ENCODE measurements around the gene RTN4RL1. TPM values are rescaled to one million over a fixed set of nuclear protein-coding genes. Genes with fewer than 3 reads are reported as not detected.

Gene RTN4RL1
- total RNA-seq, 6 experiments from 2014 or later, result 0.54 to 2.6 (median 1.4) TPM

DNA sequence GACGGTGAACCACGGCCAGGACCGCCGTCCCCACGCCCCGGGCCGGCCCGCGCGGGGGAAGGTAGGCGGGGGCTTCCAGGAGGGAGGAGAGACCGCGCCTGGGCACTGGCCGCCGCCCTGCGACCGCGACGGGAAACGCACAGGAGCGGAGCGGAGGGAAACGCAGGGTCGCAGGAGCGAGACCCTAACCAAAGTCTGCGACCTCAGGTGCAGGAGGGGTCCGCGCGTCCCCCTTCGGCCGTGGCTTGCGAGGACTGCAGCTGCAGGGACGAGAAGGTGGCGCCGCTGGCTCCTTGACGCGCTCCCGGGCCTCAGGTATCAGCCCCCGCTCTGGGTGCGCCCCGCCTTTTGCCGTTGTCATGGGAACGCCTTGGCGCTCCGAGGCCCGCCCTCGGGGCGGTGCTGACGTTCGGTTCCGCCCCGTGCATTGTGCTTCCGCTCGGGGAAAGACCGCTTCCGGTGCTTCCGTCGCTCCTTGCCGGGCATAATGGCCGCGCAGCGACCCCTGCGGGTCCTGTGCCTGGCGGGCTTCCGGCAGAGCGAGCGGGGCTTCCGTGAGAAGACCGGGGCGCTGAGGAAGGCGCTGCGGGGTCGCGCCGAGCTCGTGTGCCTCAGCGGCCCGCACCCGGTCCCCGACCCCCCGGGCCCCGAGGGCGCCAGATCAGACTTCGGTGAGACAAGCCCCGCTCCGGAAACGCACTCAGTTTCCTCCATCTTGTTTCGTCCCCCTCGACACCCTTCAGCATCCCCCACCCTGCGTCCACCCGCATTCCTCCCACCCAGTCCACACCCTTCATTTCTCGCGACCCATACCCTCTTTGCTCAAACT, 16.6 kb upstream of the RTN4RL1 start, which contains the start of gene OVCA2:
Gene OVCA2 (plus strand): TSS at position 462 of the 829 bp plus-strand sequence. CDS start 26 bp downstream, at position 488.
- no peaks in the 10 kb centered on the region for H3K9me3 ChIP-seq
- DNase-seq, result peak; percentile 96 to 97 (median 97)
- 0% methylated on average over 17 of the region's 93 CpGs for whole genome bisulfite sequencing (ENCODE audit: insufficient coverage, low coverage, low lambda C conversion rate, missing lambda C conversion rate)
- H3K27me3 ChIP-seq, result no peaks in the 10 kb centered on the region
- intact Hi-C loops (cut with DNase I), result loop anchor here (5.0 kb wide), 1 partner anchor 134 kb away; no protein-coding TSS in a partner anchor
- H3K27ac ChIP-seq, result peak within 1 kb of the TSS; percentile 57 to 83 (median 77)
- peaks cover 0 to 13% (median 0%) of the 10 kb centered on the region in 4 donors for H3K4me1 ChIP-seq
- H3K4me3 ChIP-seq, result peak within 1 kb of the TSS; percentile 64 to 98 (median 88)
- TF ChIP-seq, protein P1, sequence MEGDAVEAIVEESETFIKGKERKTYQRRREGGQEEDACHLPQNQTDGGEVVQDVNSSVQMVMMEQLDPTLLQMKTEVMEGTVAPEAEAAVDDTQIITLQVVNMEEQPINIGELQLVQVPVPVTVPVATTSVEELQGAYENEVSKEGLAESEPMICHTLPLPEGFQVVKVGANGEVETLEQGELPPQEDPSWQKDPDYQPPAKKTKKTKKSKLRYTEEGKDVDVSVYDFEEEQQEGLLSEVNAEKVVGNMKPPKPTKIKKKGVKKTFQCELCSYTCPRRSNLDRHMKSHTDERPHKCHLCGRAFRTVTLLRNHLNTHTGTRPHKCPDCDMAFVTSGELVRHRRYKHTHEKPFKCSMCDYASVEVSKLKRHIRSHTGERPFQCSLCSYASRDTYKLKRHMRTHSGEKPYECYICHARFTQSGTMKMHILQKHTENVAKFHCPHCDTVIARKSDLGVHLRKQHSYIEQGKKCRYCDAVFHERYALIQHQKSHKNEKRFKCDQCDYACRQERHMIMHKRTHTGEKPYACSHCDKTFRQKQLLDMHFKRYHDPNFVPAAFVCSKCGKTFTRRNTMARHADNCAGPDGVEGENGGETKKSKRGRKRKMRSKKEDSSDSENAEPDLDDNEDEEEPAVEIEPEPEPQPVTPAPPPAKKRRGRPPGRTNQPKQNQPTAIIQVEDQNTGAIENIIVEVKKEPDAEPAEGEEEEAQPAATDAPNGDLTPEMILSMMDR (IDR thresholded peaks at IDR 0.05), result peak; percentile 33 to 53 (median 42)
- peak; percentile 71 for TF ChIP-seq POLR2A (IDR thresholded peaks at IDR 0.05)
- peaks cover 0 to 6% (median 3%) of the 10 kb centered on the region in 4 donors for H3K36me3 ChIP-seq
- peak; percentile 93 to 98 (median 95) for ATAC-seq

DNA sequence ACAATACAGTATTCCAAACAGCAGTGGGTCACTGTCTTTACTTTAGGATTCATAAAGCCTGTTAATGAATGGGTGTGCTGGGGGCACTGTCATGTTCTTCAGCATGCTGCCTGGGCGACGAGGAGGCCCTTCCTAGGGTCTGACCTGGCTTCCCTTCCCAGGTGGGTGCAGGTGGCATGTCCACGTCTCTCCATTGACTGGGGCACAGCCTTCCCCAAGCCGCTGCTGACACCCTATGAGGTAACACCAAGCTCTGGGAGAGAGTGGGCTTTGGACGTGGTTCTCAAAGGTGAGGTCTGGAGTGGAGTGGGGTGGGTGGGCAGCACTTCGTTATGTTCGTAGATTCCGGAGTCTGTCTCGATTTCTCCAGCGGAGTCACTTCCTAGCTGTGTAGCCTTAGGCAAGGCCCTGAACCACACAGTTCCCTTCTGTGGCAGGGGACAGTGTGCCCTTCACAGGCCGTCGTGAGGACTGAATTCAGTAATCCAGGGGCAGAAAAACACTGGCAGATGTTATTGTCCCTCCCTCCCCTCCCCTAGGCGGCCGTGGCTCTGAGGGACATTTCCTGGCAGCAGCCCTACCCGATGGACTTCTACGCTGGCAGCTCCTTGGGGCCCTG, 15.9 kb upstream of the RTN4RL1 start:
- DNase-seq (no peak), ATAC-seq (no peak)
- peak overlapping the region in 2 of 3 donors; percentile 77 to 83 for H3K27ac ChIP-seq
- no peaks in the 10 kb centered on the region for H3K9me3 ChIP-seq
- H3K27me3 ChIP-seq, result no peaks in the 10 kb centered on the region
- intact Hi-C loops (cut with DNase I), result loop anchor here (5.0 kb wide), 1 partner anchor 134 kb away; no protein-coding TSS in a partner anchor
- peaks cover 0 to 13% (median 0%) of the 10 kb centered on the region in 4 donors for H3K4me1 ChIP-seq
- no peak for TF ChIP-seq POLR2A (IDR thresholded peaks at IDR 0.05)
- TF ChIP-seq, protein P1 (IDR thresholded peaks at IDR 0.05), result no peak
- WGBS (ENCODE audit: insufficient coverage, low coverage, low lambda C conversion rate, missing lambda C conversion rate), result 33% methylated on average over 6 of the region's 16 CpGs
- peaks cover 0 to 12% (median 5%) of the 10 kb centered on the region in 4 donors for H3K36me3 ChIP-seq
- peak overlapping the region; percentile 64 to 98 (median 88) for H3K4me3 ChIP-seq

DNA sequence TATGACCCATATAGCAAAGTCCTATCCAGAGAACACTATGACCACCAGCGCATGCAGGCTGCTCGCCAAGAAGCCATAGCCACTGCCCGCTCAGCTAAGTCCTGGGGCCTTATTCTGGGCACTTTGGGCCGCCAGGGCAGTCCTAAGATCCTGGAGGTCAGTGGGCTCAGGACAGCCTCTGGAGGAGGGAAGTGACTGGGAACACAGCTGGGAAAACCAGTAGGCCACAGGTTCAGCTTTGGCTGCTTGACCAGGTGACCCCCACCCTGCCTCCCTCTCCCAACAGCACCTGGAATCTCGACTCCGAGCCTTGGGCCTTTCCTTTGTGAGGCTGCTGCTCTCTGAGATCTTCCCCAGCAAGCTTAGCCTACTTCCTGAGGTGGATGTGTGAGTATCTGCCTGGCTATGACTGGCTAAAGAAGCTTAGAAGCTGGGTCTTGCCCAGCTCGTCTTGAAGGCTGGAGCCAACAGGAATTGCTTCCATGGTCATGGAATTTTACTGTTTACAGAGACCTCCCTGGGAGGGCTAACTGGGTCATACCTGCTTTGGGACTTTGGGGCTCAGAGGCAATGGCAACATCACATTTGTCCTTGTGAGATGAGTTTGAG, 15.2 kb upstream of the RTN4RL1 start:
- Histone ChIP-seq H3K4me3 (no peak overlapping the region), H3K36me3 (peaks cover 0 to 15% (median 7%) of the 10 kb centered on the region in 4 donors), H3K27ac (no peak overlapping the region), H3K4me1 (peaks cover 0 to 13% (median 0%) of the 10 kb centered on the region in 4 donors), H3K27me3 (no peaks in the 10 kb centered on the region), H3K9me3 (no peaks in the 10 kb centered on the region)
- ATAC-seq (no peak), DNase-seq (no peak)
- intact Hi-C loops (cut with DNase I), result loop anchor here (5.0 kb wide), 1 partner anchor 133 kb away; no protein-coding TSS in a partner anchor
- no peak for TF ChIP-seq POLR2A (IDR thresholded peaks at IDR 0.05)
- TF ChIP-seq, protein P1 (IDR thresholded peaks at IDR 0.05), result no peak
- WGBS (ENCODE audit: insufficient coverage, low coverage, low lambda C conversion rate, missing lambda C conversion rate), result 100% methylated on average over 2 of the region's 7 CpGs

DNA sequence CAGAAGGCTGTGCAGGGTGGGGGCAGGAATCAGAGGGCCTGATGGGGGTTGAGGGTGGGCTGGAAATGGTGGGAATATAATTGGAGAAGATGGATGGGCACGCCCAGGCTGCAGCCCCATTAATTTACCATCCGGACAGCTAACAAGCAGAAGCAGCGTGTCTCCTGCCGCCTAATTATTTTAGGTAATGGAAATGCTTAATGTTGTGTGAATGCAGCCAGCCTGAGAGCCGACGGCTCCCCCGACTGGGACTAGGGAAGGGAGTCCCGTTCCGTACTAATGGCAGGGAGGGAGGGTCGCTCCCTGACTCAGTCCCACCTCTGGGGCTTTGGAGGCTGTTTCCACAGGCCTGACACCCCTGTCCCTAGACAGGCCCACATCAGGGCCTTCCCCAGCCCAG, 12.0 kb upstream of the RTN4RL1 start:
- Histone ChIP-seq H3K4me1 (peaks cover 0 to 6% (median 0%) of the 10 kb centered on the region in 4 donors), H3K9me3 (no peaks in the 10 kb centered on the region), H3K27ac (no peak overlapping the region), H3K27me3 (no peaks in the 10 kb centered on the region), H3K4me3 (no peak overlapping the region), H3K36me3 (peaks cover 0 to 15% (median 7%) of the 10 kb centered on the region in 4 donors)
- intact Hi-C loops (cut with DNase I), result no loop called here
- WGBS (ENCODE audit: insufficient coverage, low coverage, low lambda C conversion rate, missing lambda C conversion rate), result 91% methylated on average over 4 of the region's 10 CpGs
- ATAC-seq (no peak), DNase-seq (no peak)
- TF ChIP-seq POLR2A (IDR thresholded peaks at IDR 0.05), result no peak
- TF ChIP-seq, protein P1 (IDR thresholded peaks at IDR 0.05), result no peak

All from right lobe of liver (tissue), 6 donors.